SU-DHL-6 (cell line): ENCODE results near the gene MBD5.

Experiments
- CTCF ChIP-seq: fragments of 200-600 bp; sonication (generic); IDR thresholded peaks from one replicate; pipeline ENCODE4 v1.5.1; 2017; ENCODE audit warnings: antibody characterized with exemption, mild to moderate bottlenecking, low read length, moderate library complexity; ENCODE audit not compliant: insufficient read depth, poor library complexity, severe bottlenecking
- EZH2phosphoT487 ChIP-seq: fragments of 200-600 bp; sonication (generic), shearing (Covaris generic); conservative IDR thresholded peaks from 2 replicates; pipeline ENCODE4 v1.6.1; 2018; ENCODE audit warnings: mild to moderate bottlenecking, antibody characterized with exemption, low read length, moderate library complexity, mixed read lengths

GRCh38 chr2:148338541-148338940, 317.6 kb downstream of the MBD5 start:
- TF ChIP-seq CTCF = no peak
- TF ChIP-seq EZH2phosphoT487 = no peak
